COLO668 (cell line): ENCODE measurements around the gene AGPAT3.
A peak's percentile ranks its signal among the peaks of the same experiment; 100 is the strongest.

Experiments used
- DNase-seq: peaks from one replicate; lab custom pipeline; 2025; ENCODE audit not compliant: unreplicated experiment; lab: John Stamatoyannopoulos, UW

AGPAT3 gene

DNA sequence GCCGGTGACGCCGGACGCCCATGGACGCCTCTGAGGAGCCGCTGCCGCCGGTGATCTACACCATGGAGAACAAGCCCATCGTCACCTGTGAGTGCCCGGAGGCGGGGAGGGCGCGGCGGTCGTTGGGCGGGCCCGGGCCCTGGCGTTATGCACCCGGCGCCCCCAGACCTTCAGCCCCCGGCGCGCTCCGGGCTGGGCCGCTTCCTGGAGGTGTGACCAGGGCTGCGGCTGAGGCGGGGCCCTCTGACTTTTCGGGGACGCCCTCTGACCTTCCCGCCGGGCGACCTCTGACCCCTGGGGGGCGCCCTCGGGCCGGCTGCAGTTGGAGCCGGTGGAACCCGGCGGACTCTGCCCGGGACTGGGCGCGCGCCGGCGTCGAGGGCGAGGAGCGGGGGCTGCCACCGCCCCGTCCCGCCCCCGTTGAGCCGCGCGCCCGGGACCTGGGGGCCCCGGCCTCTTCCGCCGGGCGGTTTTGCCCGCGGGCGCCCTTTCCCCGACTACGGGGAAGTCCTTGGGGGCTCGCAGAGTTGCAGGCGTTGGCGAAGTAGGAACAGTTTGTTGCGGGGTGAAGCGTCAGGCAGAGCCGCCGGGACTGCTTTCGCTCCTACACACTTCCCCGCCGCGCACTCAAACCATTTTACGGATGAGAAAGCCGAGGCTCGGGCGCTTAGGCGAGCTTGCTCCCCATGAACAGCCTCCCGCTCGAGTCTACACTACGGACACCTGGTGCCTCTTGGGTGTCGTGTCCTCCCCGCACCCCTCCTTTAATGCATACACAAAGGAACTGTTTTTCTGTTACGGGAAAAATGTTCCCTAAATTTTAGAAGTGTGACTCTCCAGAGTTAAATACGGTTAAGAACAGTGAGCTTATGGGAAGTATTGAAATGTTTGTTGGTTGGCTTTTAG, 147.7 kb downstream of the AGPAT3 start:
- DNase-seq, result peak; percentile 80

DNA sequence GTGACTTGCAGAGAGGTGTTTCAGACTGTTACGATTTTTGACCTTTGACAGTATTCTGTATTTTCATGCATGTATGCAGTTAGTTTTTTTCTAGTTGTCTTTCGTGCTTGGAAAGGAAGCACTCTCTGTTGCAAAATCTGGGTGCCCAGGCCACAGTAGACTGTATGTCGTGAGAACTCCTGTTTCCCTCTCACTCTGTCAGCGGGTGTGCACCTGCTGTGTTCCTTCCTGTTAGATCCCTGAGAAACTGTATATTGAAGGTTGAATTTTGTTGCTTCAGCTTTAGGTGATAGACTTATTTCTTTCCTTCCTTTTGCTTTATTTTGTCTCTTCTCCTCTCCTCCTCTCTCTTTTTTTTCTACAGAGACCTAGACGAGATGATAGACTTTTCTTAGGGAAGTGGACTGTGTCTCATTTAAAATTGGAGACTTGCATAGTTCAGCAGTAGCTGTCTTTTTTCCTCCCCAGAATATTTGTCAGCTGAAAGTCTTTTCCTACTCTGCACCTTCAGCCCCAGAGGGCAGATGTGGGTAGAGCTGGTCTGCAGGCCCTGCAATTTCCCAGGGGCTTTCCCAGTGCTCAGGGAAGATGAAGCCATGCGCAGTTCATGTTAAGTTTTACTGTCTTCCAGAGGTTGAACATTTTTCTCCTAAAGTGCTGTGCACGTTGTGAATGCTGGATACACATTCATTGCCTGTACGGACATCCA, 148.5 kb downstream of the AGPAT3 start:
- peak; percentile 26 for DNase-seq

DNA sequence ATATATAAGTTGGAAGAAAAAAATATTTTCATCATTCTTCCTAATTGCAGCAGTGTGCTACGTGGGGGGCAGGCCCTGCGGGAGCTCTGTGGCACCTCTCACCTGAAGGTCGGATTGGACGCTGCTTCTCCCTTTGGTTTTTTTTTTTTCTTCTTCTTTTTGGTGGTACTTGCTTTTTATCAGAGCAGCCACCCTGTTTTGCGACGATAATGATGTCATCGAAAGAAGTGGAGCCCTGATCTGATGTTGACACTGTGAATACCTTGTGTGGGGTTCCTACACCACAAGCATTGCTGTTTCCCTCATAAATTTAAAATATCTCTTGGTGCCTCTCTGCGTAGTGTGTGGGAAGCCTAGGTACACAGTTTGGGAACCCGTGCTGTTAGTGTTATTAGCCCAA, 152.6 kb downstream of the AGPAT3 start:
- DNase-seq, result no peak

DNA sequence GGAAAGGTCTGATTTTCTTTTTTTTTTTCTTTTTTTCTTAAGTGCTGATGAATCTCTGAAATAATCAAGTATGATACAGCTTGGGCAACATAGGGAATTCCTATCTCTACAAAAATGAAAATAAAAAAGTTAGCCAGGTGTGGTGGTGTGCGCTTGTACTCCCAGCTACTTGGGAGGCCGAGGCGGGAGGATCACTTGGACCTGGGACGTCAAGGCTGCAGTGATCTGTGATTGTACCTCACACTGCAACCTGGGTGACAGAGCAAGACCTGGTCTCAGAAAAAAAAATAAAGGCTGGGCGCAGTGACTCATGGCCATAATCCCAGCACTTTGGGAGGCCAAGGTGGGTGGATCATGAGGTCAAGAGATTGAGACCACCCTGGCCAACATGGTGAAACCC, 153.1 kb downstream of the AGPAT3 start:
- DNase-seq, result no peak

DNA sequence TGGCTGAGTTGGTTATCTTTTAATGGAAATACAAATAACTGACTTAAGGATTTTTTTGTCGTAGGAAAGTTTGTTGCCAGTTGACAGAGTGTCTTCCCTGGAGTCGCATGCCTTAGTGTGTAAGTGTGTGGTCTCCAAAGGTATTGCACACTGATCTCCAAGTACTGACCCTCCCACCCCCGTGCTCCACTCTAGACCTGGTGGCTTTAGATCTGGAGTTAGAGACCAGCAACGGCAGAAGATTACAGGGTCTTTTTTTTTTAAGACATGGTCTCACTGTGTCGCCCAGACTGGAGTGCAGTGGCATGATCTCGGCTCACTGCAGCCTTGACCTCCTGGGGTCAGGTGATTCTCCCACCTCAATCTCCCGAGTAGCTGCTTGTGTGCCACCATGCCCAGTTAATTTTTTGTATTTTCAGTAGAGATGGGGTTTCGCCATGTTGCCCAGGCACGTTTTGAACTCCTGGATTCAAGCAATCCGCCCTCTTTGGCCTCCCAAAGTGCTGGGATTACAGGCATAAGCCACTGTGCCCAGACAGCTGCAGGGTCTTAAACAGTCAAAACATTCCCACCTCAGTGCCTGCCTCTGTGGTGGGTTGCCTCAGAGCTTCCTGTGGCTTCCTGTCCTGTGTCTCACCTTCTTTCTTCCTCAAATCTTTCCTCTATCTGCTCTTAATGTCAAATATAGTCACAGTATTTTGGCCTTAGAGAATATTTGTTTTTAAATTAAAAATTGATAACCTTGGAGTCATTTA, 154.0 kb downstream of the AGPAT3 start:
- no peak for DNase-seq

DNA sequence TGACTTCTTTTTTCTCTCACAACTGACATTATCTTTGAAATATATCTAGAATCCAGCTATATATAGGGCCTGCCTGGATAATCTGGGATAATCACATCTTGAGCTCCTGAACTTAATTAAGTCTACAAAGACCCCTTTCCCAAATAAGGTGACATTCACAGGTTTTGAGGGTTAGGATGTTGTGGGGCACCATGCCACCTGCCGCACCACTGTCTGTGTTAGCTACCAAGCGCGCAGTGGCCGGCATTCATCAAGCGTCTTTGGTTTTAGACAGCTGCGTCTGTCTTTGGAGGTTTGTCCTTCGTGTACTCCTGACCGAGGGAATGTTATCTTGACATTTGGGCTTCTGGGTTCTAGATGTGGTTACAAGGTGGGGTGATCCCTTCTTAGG, 154.5 kb downstream of the AGPAT3 start:
- DNase-seq, result no peak

DNA sequence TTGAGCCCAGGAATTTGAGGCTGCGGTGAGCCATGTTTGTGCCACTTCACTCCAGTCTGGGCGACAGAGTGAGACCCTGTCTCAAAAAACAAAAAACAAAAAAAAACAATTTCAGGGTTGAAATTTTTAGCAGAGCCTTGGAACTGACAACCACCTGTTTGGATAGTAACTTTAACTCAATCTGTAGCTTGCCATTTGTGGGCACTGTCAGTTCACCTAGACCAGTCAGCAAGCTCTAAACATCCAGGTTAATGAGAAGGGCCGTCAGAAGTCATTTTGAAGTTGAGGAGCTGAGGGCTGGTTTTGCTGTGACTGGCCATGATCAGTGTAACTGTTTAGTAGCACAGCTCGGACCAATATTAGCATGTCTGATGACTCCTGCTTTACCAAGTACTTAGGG, 155.5 kb downstream of the AGPAT3 start:
- DNase-seq, result no peak

DNA sequence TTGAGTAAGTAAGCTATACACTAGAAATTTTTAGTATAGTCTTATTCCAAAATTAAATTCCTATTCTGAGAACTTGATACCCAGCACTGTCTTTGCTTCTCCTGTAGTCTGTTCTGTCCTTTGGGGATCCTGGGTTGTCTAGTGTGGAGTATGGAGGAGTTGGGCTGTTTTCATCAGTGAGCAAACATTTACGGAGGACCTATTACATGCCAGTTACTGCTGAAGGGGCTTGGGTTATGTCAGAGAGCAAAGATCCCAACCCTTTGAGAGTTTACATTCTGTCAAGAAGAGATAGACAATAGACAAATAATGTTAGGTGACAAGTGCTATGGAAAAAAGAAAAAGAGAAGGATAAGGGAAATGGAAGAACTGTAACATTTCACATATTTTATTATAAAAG, 156.0 kb downstream of the AGPAT3 start:
- DNase-seq, result no peak

DNA sequence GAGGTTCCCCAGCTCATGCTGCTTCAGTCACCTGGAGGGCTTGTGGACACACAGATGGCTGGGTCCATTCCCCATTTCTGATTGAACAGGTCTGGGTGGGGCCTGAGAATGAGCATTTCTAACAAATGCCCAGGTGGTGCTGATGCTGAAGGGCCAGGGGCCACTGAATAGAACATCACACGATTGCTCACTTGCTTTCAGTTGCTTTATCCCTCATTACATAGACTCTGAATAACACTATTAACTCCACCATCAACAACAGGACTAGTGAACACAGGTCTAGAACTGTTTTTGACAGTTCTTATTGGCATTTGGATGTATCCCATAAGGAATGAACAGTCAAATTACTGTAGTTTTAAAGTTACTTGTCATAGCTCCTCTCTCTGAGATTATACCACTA, 159.2 kb downstream of the AGPAT3 start:
- DNase-seq, result no peak

DNA sequence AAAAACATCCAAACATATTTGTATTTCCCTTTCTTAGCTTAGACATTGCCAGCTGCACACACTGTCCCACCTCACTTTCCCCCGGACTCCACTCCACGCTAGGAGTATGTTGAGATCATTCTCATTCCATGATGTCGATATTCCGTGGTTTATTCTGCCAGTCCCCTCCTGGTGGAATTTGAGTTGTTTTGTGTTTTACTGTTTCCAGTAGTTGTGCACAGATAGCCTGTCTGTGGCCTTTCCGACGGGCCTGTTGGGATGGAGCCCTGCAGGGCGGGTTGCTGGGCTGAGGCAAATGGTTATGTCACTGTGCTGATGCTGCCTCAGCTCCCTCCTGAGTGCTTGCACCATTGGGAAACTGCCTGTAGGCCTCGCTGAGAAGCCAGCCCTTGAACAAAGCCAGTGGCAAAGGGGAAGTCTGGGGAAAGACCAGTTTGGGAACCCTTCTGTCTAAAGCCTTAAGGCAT, 159.9 kb downstream of the AGPAT3 start:
- DNase-seq, result no peak

DNA sequence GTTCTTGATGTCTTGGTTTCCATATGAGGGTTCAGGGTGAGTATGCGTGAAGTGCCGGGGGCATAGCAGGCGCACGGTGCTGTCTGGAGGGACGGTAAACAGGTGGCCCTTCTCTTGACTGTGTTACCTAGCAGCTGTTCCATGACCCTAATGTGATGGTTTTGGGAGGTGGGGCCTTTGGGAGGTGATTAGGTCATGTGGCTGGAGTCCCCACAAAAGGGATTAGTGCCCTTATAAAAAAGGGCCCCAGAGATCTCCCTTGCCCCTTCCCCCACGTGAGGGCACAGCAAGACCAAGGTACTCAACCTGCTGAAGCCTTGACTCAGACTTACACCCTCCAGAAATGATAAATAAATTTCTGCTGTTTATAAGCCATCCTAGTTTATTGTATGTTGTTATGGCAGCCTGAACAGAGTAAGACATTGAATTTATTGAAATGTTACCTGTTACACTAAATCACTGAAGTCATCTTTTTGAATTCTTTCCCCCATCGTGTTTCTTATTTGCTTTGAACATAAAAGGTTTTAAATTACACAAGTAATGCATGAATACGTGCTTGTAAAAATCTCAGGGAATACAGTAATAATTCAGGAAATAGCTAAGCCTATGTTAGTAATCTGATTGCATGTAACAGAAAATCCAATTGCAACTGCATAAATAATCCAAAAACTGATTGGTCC, 162.7 kb downstream of the AGPAT3 start:
- no peak for DNase-seq

DNA sequence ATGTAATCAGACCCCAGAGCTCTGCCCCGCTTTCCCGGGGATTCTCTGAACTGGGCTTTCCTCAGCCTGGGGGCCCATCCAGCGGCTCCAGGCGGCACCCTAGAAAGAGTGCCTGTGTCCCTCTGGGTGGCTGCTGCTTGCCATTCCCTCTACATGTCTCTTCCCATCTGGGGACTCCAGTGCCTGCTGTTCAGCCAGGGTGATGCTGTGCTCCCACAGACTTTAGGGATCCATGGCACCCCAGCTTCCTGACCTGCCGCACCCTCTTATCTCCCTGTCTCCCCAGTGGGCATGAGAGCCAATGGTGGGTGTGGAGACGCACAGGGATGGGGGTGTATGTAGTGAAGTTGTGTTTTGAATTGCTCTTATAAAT, 163.2 kb downstream of the AGPAT3 start:
- no peak for DNase-seq

DNA sequence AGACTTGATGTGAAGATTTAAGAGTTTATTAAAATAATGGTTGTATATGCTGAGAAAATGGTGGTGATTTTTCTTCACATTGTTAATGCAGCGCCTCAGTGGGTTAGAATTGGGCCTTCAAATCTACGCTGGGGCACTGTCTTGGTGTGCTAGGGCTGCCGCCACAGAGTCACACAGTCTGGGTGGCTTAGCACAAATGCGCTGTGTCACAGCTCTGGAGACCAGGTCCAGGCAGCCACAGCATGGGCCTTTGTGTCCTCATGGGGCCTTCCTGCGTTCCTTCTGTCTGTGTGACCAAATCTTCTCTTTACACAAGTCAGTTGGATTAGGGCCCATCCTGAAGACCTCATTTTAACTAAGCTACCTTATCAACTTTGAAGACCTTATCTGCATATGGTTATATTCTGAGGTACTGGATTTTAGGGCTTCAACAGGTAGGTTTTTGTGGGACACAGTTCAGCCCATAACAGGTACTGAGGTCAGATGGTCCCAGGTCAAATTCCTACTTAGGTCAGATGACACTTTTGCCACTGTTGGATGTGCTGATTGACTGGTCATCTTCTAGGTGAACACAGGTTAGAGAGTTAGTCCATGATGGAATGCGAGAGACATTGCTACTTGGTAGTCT, 164.6 kb downstream of the AGPAT3 start:
- DNase-seq, result no peak

DNA sequence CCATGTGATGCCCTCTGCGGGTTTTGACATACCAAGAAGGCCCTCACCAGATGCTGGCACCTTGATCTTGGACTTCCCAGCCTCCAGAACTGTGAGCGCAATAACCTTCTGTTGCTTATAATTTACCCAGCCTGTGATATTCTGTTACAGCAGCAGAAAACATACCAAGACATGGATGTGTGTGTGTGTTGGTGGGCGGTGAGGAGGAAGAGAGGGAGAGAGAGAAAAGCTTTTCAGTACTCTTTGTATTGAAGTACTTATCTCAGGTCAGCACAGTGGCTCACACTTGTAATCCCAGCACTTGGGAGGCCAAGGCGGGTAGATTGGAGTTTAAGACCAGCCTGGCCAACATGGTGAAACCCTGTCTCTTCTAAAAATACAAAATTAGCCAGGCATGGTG, 170.2 kb downstream of the AGPAT3 start:
- DNase-seq, result no peak
